Memory B cell (primary cell): Measurements from ENCODE around the gene GLP1R.
A peak's percentile ranks its signal among the peaks of the same experiment; 100 is the strongest.

Experiments used
- ATAC-seq: fragments of 150-1000 bp; cut with Tn5 transposase; 2 replicates; pipeline ENCODE4 v1.10.0; 2021; ENCODE audit warnings: low read depth, mild to moderate bottlenecking, moderate library complexity
- DNase-seq, 2 donors: peaks; one replicate each; pipeline ENCODE4 v3.0.0; 2022; ENCODE audit warnings: low spot score in 2 of 2
- H3K27ac Mint-ChIP-seq: one replicate; pipeline ENCODE4 v1.8.0; 2022; ENCODE audit warnings: mild to moderate bottlenecking, moderate library complexity, mixed read lengths
- H3K27me3 Mint-ChIP-seq: one replicate; pipeline ENCODE4 v1.8.0; 2022; ENCODE audit warnings: mixed read lengths
- H3K36me3 Mint-ChIP-seq: one replicate; pipeline ENCODE4 v1.8.0; 2022; ENCODE audit warnings: mild to moderate bottlenecking, mixed read lengths
- H3K4me1 Mint-ChIP-seq: one replicate; pipeline ENCODE4 v1.8.0; 2022; ENCODE audit warnings: mixed read lengths
- H3K4me3 Mint-ChIP-seq: one replicate; pipeline ENCODE4 v1.8.0; 2022; ENCODE audit warnings: mild to moderate bottlenecking, moderate library complexity, mixed read lengths
- H3K9me3 Mint-ChIP-seq: one replicate; pipeline ENCODE4 v1.8.0; 2022; ENCODE audit warnings: mixed read lengths

GLP1R gene

GRCh38 chr6:39078695-39079094 is 30.1 kb downstream of the GLP1R start:
- Mint-ChIP-seq H3K4me3 (no peak overlapping the region), H3K9me3 (no peaks in the 10 kb centered on the region), H3K36me3 (no peaks in the 10 kb centered on the region), H3K27ac (no peak overlapping the region), H3K4me1 (no peaks in the 10 kb centered on the region), H3K27me3 (peaks cover 8% of the 10 kb centered on the region)
- DNase-seq (no peak), ATAC-seq (no peak)

GRCh38 chr6:39079197-39080125 is 30.9 kb downstream of the GLP1R start:
- DNase-seq (no peak), ATAC-seq (no peak)
- no peak overlapping the region for H3K27ac Mint-ChIP-seq

GRCh38 chr6:39080246-39080875 is 31.8 kb downstream of the GLP1R start:
- no peak for DNase-seq
- peaks cover 10% of the 10 kb centered on the region for H3K27me3 Mint-ChIP-seq
- ATAC-seq: no peak
- no peaks in the 10 kb centered on the region for H3K4me1 Mint-ChIP-seq
- H3K9me3 Mint-ChIP-seq: no peaks in the 10 kb centered on the region
- H3K36me3 Mint-ChIP-seq: no peaks in the 10 kb centered on the region
- H3K27ac Mint-ChIP-seq: no peak overlapping the region
- no peak overlapping the region for H3K4me3 Mint-ChIP-seq

More at GRCh38 chr6:39079197-39080125, 30.9 kb downstream of the GLP1R start:
- Mint-ChIP-seq H3K4me3 (no peak overlapping the region), H3K9me3 (no peaks in the 10 kb centered on the region), H3K36me3 (no peaks in the 10 kb centered on the region), H3K27me3 (peaks cover 10% of the 10 kb centered on the region), H3K4me1 (no peaks in the 10 kb centered on the region)

- no peak overlapping the region for H3K4me3 Mint-ChIP-seq
- ATAC-seq: no peak
- DNase-seq: no peak
- no peaks in the 10 kb centered on the region for H3K36me3 Mint-ChIP-seq
- H3K4me1 Mint-ChIP-seq: no peaks in the 10 kb centered on the region
- H3K27me3 Mint-ChIP-seq: peaks cover 18% of the 10 kb centered on the region
- H3K27ac Mint-ChIP-seq: no peak overlapping the region
- no peaks in the 10 kb centered on the region for H3K9me3 Mint-ChIP-seq
Measured at GRCh38 chr6:39082310-39082709, 33.7 kb downstream of the GLP1R start.

GRCh38 chr6:39083231-39083634 is 34.7 kb downstream of the GLP1R start:
- Mint-ChIP-seq H3K27ac (no peak overlapping the region), H3K4me3 (no peak overlapping the region), H3K4me1 (no peaks in the 10 kb centered on the region), H3K27me3 (peaks cover 18% of the 10 kb centered on the region), H3K36me3 (no peaks in the 10 kb centered on the region), H3K9me3 (no peaks in the 10 kb centered on the region)
- DNase-seq: no peak
- no peak for ATAC-seq

GRCh38 chr6:39084506-39084905 is 35.9 kb downstream of the GLP1R start:
- DNase-seq (no peak), ATAC-seq (no peak)
- Mint-ChIP-seq H3K4me3 (no peak overlapping the region), H3K27ac (no peak overlapping the region), H3K4me1 (no peaks in the 10 kb centered on the region), H3K36me3 (no peaks in the 10 kb centered on the region), H3K27me3 (peaks cover 20% of the 10 kb centered on the region), H3K9me3 (no peaks in the 10 kb centered on the region)

- ATAC-seq: no peak
- Mint-ChIP-seq H3K4me1 (no peaks in the 10 kb centered on the region), H3K27me3 (peaks cover 21% of the 10 kb centered on the region), H3K9me3 (no peaks in the 10 kb centered on the region), H3K27ac (no peak overlapping the region), H3K36me3 (no peaks in the 10 kb centered on the region), H3K4me3 (no peak overlapping the region)
- DNase-seq: no peak
Measured at GRCh38 chr6:39085129-39085797, 36.7 kb downstream of the GLP1R start.

GRCh38 chr6:39086294-39086693 is 37.7 kb downstream of the GLP1R start:
- Mint-ChIP-seq H3K27me3 (peaks cover 21% of the 10 kb centered on the region), H3K27ac (no peak overlapping the region), H3K9me3 (no peaks in the 10 kb centered on the region), H3K36me3 (no peaks in the 10 kb centered on the region), H3K4me1 (no peaks in the 10 kb centered on the region), H3K4me3 (no peak overlapping the region)
- no peak for ATAC-seq
- no peak for DNase-seq

- no peak overlapping the region for H3K4me3 Mint-ChIP-seq
- peaks cover 21% of the 10 kb centered on the region for H3K27me3 Mint-ChIP-seq
- no peak for ATAC-seq
Measured at GRCh38 chr6:39086711-39087110, 38.1 kb downstream of the GLP1R start.

GRCh38 chr6:39087197-39087596 is 38.6 kb downstream of the GLP1R start:
- no peaks in the 10 kb centered on the region for H3K4me1 Mint-ChIP-seq
- no peaks in the 10 kb centered on the region for H3K36me3 Mint-ChIP-seq
- DNase-seq: no peak
- no peak overlapping the region for H3K4me3 Mint-ChIP-seq
- peaks cover 22% of the 10 kb centered on the region for H3K27me3 Mint-ChIP-seq
- no peak for ATAC-seq
- H3K9me3 Mint-ChIP-seq: no peaks in the 10 kb centered on the region
- H3K27ac Mint-ChIP-seq: no peak overlapping the region

More at GRCh38 chr6:39086711-39087110, 38.1 kb downstream of the GLP1R start:
- no peaks in the 10 kb centered on the region for H3K4me1 Mint-ChIP-seq
- no peaks in the 10 kb centered on the region for H3K36me3 Mint-ChIP-seq
- no peak for DNase-seq
- H3K9me3 Mint-ChIP-seq: no peaks in the 10 kb centered on the region
- no peak overlapping the region for H3K27ac Mint-ChIP-seq

GRCh38 chr6:39088331-39088730 is 39.8 kb downstream of the GLP1R start:
- Mint-ChIP-seq H3K9me3 (no peaks in the 10 kb centered on the region), H3K4me1 (no peaks in the 10 kb centered on the region), H3K27me3 (peaks cover 24% of the 10 kb centered on the region), H3K4me3 (no peak overlapping the region), H3K36me3 (peaks cover 3% of the 10 kb centered on the region), H3K27ac (no peak overlapping the region)
- DNase-seq (no peak), ATAC-seq (peak; percentile 53)

- H3K9me3 Mint-ChIP-seq: no peaks in the 10 kb centered on the region
- no peak for DNase-seq
- no peaks in the 10 kb centered on the region for H3K4me1 Mint-ChIP-seq
- no peak for ATAC-seq
- H3K4me3 Mint-ChIP-seq: no peak overlapping the region
- H3K27me3 Mint-ChIP-seq: peaks cover 17% of the 10 kb centered on the region
- H3K36me3 Mint-ChIP-seq: peaks cover 3% of the 10 kb centered on the region
- H3K27ac Mint-ChIP-seq: no peak overlapping the region
Measured at GRCh38 chr6:39090036-39090435, 41.5 kb downstream of the GLP1R start.

- Mint-ChIP-seq H3K9me3 (no peaks in the 10 kb centered on the region), H3K4me3 (no peak overlapping the region), H3K27me3 (peaks cover 12% of the 10 kb centered on the region), H3K4me1 (no peaks in the 10 kb centered on the region), H3K36me3 (peaks cover 6% of the 10 kb centered on the region), H3K27ac (no peak overlapping the region)
- ATAC-seq (no peak), DNase-seq (no peak)
Measured at GRCh38 chr6:39091220-39091619, 42.6 kb downstream of the GLP1R start.

- H3K36me3 Mint-ChIP-seq: peaks cover 6% of the 10 kb centered on the region
- H3K9me3 Mint-ChIP-seq: no peaks in the 10 kb centered on the region
- DNase-seq: no peak
- no peak overlapping the region for H3K27ac Mint-ChIP-seq
- H3K4me1 Mint-ChIP-seq: no peaks in the 10 kb centered on the region
- ATAC-seq: no peak
- no peak overlapping the region for H3K4me3 Mint-ChIP-seq
- peaks cover 10% of the 10 kb centered on the region for H3K27me3 Mint-ChIP-seq
Measured at GRCh38 chr6:39092124-39092523, 43.5 kb downstream of the GLP1R start.
